Liver (tissue), 3 donors: ENCODE data around the gene NTM.

Source experiments
- EGR1 ChIP-seq, 2 donors: IDR thresholded peaks; 2 replicates each; pipeline ENCODE4 v1.6.1; 2016 to 2018; ENCODE audit warnings: antibody characterized with exemption in 2 of 2, low read depth in 2 of 2
- RAD21 ChIP-seq, 2 donors: IDR thresholded peaks; 2 replicates each; pipeline ENCODE4 v1.6.1; 2016; ENCODE audit warnings: antibody characterized with exemption in 2 of 2, mild to moderate bottlenecking in 2 of 2
- SP1 ChIP-seq: IDR thresholded peaks from 2 replicates; pipeline ENCODE4 v1.6.1; 2018; ENCODE audit warnings: antibody characterized with exemption, mild to moderate bottlenecking
- TF ChIP-seq, protein P1 (sequence below): IDR thresholded peaks from 2 replicates; pipeline ENCODE4 v1.6.1; 2016; ENCODE audit warnings: antibody characterized with exemption
- TF ChIP-seq, protein P2 (sequence below): IDR thresholded peaks from 2 replicates; pipeline ENCODE4 v1.6.1; 2016; ENCODE audit warnings: antibody characterized with exemption, mild to moderate bottlenecking
- TF ChIP-seq, protein P3 (sequence below): fragments of 150-350 bp; IDR thresholded peaks from 2 replicates; pipeline ENCODE4 v1.5.1; 2017; ENCODE audit warnings: improper control_type of control experiment, low read depth, low read length; ENCODE audit not compliant: missing input control
- TF ChIP-seq, protein P4 (sequence below): IDR thresholded peaks from 2 replicates; pipeline ENCODE4 v1.6.1; 2016; ENCODE audit warnings: antibody characterized with exemption
- donor health status: healthy.
- donor health status: healthy.

DNA sequence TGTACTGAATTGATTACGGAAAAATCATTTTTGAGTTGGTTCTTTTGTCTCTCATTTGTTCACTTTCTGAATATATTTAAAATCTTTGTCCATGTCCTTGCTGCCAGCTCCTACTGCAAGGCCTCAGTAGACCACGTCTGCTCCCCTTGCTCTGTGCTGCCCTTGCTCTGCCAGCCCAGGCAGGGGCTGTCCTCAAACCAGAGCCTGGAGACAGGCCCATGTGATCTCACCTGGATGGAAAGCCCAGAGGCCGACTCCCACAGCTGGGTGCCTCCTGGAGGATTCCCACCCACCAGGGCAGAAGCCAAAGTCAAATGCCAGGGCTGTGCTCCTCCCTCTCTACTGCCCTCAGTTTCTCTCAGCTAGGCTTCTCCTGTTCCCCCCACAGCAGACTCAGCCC lies 141.8 kb downstream of the NTM start:
- TF ChIP-seq, protein P1, sequence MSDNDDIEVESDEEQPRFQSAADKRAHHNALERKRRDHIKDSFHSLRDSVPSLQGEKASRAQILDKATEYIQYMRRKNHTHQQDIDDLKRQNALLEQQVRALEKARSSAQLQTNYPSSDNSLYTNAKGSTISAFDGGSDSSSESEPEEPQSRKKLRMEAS: no peak
- TF ChIP-seq RAD21 (IDR thresholded peaks at IDR 0.05): no peak
- TF ChIP-seq, protein P2, sequence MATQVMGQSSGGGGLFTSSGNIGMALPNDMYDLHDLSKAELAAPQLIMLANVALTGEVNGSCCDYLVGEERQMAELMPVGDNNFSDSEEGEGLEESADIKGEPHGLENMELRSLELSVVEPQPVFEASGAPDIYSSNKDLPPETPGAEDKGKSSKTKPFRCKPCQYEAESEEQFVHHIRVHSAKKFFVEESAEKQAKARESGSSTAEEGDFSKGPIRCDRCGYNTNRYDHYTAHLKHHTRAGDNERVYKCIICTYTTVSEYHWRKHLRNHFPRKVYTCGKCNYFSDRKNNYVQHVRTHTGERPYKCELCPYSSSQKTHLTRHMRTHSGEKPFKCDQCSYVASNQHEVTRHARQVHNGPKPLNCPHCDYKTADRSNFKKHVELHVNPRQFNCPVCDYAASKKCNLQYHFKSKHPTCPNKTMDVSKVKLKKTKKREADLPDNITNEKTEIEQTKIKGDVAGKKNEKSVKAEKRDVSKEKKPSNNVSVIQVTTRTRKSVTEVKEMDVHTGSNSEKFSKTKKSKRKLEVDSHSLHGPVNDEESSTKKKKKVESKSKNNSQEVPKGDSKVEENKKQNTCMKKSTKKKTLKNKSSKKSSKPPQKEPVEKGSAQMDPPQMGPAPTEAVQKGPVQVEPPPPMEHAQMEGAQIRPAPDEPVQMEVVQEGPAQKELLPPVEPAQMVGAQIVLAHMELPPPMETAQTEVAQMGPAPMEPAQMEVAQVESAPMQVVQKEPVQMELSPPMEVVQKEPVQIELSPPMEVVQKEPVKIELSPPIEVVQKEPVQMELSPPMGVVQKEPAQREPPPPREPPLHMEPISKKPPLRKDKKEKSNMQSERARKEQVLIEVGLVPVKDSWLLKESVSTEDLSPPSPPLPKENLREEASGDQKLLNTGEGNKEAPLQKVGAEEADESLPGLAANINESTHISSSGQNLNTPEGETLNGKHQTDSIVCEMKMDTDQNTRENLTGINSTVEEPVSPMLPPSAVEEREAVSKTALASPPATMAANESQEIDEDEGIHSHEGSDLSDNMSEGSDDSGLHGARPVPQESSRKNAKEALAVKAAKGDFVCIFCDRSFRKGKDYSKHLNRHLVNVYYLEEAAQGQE: no peak
- no peak for TF ChIP-seq SP1
- TF ChIP-seq, protein P3, sequence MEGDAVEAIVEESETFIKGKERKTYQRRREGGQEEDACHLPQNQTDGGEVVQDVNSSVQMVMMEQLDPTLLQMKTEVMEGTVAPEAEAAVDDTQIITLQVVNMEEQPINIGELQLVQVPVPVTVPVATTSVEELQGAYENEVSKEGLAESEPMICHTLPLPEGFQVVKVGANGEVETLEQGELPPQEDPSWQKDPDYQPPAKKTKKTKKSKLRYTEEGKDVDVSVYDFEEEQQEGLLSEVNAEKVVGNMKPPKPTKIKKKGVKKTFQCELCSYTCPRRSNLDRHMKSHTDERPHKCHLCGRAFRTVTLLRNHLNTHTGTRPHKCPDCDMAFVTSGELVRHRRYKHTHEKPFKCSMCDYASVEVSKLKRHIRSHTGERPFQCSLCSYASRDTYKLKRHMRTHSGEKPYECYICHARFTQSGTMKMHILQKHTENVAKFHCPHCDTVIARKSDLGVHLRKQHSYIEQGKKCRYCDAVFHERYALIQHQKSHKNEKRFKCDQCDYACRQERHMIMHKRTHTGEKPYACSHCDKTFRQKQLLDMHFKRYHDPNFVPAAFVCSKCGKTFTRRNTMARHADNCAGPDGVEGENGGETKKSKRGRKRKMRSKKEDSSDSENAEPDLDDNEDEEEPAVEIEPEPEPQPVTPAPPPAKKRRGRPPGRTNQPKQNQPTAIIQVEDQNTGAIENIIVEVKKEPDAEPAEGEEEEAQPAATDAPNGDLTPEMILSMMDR: no peak
- TF ChIP-seq, protein P4, sequence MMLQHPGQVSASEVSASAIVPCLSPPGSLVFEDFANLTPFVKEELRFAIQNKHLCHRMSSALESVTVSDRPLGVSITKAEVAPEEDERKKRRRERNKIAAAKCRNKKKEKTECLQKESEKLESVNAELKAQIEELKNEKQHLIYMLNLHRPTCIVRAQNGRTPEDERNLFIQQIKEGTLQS: no peak
- TF ChIP-seq EGR1 (IDR thresholded peaks at IDR 0.05; ENCODE audit: low read depth in 2 of 2): no peak
